GM19455 (cell line): Measurements from ENCODE around the gene SH2D2A.

ENCODE experiments used
- ATAC-seq: cut with Tn5 transposase; IDR thresholded peaks from one replicate; pipeline ENCODE4 v1.9.1; 2021; ENCODE audit not compliant: unreplicated experiment

SH2D2A gene

GRCh38 chr1:156828400-156829124, 11.9 kb upstream of the SH2D2A start:
- ATAC-seq = no peak

GRCh38 chr1:156826630-156827029, 10.0 kb upstream of the SH2D2A start:
- no peak for ATAC-seq

GRCh38 chr1:156823210-156823790, 6.7 kb upstream of the SH2D2A start:
- no peak for ATAC-seq

DNA sequence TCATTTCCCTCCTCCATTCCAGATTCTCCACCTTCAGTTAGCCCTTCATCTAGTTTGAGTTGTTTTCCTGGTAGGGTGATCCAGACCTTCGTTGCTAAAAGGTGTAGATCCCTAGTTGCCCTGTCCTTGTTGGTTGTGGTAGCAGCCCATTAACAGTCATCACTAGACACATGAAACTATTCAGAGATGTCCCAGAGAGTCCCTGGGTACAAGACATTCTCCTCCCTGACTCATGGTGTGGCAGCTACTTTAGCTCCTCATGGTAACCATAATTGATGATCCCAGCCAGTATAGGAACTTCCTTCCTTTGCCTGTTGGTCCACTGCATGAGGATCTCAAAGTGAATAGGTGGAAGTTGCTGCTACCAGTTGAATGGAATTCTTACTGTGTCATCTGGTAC, 6.0 kb upstream of the SH2D2A start:
- no peak for ATAC-seq

DNA sequence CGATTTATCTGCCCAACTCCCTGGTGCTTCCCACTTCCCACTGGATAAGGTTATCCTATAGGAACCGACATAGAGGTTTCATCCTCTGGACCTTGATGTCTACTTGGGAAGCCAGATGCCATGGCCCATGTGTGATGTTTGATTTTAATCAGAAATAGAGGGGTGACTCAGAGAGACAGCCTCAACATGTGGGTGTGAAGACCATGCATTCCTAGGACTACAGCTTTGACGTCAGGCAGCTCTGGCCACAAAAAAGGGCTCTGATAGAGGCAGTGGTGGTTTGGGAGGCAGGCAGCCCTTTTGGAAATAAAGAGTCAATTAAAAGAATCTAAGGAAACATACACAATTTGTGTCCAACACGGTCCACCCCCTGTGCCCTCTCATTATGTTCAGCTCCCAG, 5.2 kb upstream of the SH2D2A start:
- ATAC-seq = no peak

- ATAC-seq = no peak
Measured at GRCh38 chr1:156815961-156816422, 656 bp downstream of the SH2D2A start.

GRCh38 chr1:156815307-156815826, 1.3 kb downstream of the SH2D2A start:
- ATAC-seq = no peak

GRCh38 chr1:156814571-156815260, 1.9 kb downstream of the SH2D2A start:
- ATAC-seq = no peak

GRCh38 chr1:156813750-156814570, 2.7 kb downstream of the SH2D2A start:
- no peak for ATAC-seq

- no peak for ATAC-seq
Measured at GRCh38 chr1:156813298-156813697, 3.4 kb downstream of the SH2D2A start.

GRCh38 chr1:156812293-156812990, 4.2 kb downstream of the SH2D2A start:
- ATAC-seq = no peak

DNA sequence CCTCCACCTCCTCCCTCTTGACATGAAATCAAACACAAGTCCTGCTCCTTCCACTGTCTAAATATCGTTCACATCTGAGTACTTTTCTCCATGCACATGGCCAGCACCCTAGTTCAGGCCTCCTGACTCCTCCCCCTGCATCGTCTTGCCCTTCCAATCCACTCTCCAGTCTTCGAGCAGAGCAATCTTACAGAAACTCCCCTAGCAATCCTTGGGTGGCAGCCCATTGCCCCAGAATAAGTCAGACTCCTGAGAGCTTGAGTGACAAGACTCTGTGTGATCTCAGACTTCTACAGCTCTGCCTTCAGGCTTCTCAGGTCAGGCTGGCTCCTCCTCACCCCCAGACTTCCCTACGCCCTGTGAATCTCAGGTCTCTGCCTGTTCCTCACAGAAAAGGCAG, 5.5 kb downstream of the SH2D2A start:
- ATAC-seq = no peak

GRCh38 chr1:156809711-156810366, 6.8 kb downstream of the SH2D2A start:
- no peak for ATAC-seq

DNA sequence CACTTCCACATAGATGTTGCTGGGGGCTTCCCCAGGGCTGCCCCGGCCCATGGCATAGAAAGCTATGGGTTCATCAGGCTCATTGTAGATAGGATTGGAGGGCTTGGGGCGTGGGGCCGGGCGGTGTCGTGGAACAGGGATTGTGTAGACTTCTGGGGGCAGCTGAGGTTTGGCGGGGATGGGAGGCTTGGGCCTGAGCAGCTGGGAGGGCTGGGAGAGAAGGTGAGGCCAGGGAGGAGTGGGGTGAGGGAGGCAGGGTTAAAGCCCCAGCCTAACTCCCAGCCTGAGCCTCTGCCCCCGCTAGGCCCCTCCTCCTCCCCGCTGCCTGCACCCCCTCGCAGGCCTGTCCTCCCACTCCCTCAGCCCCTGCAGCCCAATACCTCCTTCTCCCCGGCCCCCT, 7.4 kb downstream of the SH2D2A start:
- ATAC-seq = no peak

- no peak for ATAC-seq
Measured at GRCh38 chr1:156808186-156809030, 8.2 kb downstream of the SH2D2A start.

- ATAC-seq = no peak
Measured at GRCh38 chr1:156807627-156808026, 9.0 kb downstream of the SH2D2A start.

DNA sequence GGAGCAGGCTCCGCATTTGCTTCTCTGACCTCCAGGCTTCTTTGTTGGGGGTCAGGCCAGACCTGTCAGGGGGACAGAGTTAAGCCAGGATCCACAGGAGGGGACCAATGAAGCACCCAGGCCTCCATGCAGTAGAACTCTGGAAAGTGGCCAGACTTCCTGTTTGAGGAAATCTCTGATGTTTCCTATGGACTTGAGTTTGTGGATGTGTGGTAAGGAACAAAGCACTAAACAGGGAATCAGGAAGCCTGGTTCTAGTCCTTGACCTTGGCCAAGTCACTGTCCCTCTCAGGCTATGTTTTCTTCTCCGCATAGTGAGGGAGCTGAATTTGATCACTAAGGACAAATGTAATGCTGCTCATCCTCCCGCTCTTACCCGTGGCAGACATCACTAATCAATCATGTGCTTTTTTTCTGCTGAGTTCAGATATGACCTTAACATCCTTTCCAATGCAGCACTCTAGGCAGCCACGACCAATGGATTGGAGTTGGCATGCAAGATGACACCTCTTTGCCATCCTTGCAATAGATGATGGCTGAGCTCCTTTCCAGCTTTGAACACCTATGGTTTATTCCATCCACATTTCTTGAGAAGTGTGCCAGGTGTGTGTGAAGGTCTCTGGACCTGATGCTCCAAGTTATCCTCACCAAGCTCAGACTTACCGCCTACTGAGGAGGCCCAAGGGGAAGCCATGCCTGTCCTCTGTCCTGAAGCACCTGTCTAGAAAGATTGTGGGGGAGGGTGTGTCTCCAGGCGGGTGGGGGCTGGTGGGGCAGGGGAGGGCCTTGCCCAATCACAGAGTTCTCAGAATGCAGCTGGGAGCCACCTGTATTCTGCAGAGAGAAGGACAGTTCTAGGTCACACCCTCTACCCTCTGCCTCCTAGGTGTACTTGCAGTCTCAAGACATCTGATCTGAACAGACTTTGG, 9.9 kb downstream of the SH2D2A start:
- no peak for ATAC-seq
